K562 (cell line): ENCODE results near the gene CNTD1. TPM values are rescaled to one million over a fixed set of nuclear protein-coding genes. Genes with fewer than 3 reads are reported as not detected.

Experiments used
- EZH2 ChIP-seq: IDR thresholded peaks from 2 replicates; pipeline ENCODE4 v1.6.1; 2012; ENCODE audit warnings: low read depth, mild to moderate bottlenecking, inconsistent platforms, low read length, borderline replicate concordance
- HNRNPK ChIP-seq: fragments of 200-400 bp; formaldehyde crosslinking; IDR thresholded peaks from one replicate; pipeline ENCODE4 v1.6.1; 2018; ENCODE audit warnings: mild to moderate bottlenecking, low read depth, low read length; ENCODE audit not compliant: poor library complexity, severe bottlenecking
- RAD21 ChIP-seq, 2 experiments: fragments of 250-450 bp in 1 of 2; fragments of 450-650 bp in 1 of 2; sonication (Bioruptor Pico) in 1 of 2; formaldehyde crosslinking in 1 of 2; IDR thresholded peaks in 1 of 2; conservative IDR thresholded peaks in 1 of 2; 2 replicates each; pipeline versions ENCODE4 v1.4.0 to v1.8.0; 2020 to 2022; ENCODE audit warnings: mild to moderate bottlenecking in 2 of 2, moderate library complexity in 1 of 2
- RBM39 ChIP-seq: fragments of 200-400 bp; formaldehyde crosslinking; optimal IDR thresholded peaks from 2 replicates; pipeline ENCODE3; 2018; ENCODE audit warnings: low read depth, low read length
- polyA plus RNA-seq, 8 experiments: library from polyadenylated mRNA; depleted of rRNA in 4 of 8; stranded (reverse) in 5 of 8; unstranded in 3 of 8; fragments of >200 nt; fragmentation: Nextera tagmentation in 2 of 8; fragmentation: Illumina TruSeq in 1 of 8; extraction: Ambion mirVana in 2 of 8; extraction: Trizol in 1 of 8; gene quantifications; 2 replicates each; pipeline versions ENCODE4 v1.2.1 to v1.2.3, GENCODE V29; 2011 to 2014; ENCODE audit warnings: inconsistent platforms in 1 of 8, missing spikeins in 1 of 8
- total RNA-seq, 7 experiments: library from RNA; depleted of rRNA in 6 of 7; stranded (reverse); fragments of >200 nt in 6 of 7; fragmentation: Illumina TruSeq in 2 of 7; extraction: Trizol in 2 of 7; gene quantifications; 2 replicates each; pipeline versions ENCODE4 v1.2.1 to v1.2.3, GENCODE V29; 2011 to 2021; ENCODE audit warnings: low replicate concordance in 1 of 7
- TF ChIP-seq, protein P1 (sequence below): fragments of 450-650 bp; IDR thresholded peaks from 2 replicates; pipeline ENCODE4 v1.6.1; 2016; ENCODE audit warnings: mild to moderate bottlenecking, moderate library complexity
- TF ChIP-seq, protein P2 (sequence below): fragments of 450-650 bp; IDR thresholded peaks from 2 replicates; pipeline ENCODE4 v1.6.1; 2016

The CNTD1 gene
- total and polyA plus RNA-seq, 9 of the 15 experiments (the other 6 are each of a cell fraction or from before 2014, with no cell fraction given) = 0.12 to 0.86 (median 0.41) TPM; not detected in 1

DNA sequence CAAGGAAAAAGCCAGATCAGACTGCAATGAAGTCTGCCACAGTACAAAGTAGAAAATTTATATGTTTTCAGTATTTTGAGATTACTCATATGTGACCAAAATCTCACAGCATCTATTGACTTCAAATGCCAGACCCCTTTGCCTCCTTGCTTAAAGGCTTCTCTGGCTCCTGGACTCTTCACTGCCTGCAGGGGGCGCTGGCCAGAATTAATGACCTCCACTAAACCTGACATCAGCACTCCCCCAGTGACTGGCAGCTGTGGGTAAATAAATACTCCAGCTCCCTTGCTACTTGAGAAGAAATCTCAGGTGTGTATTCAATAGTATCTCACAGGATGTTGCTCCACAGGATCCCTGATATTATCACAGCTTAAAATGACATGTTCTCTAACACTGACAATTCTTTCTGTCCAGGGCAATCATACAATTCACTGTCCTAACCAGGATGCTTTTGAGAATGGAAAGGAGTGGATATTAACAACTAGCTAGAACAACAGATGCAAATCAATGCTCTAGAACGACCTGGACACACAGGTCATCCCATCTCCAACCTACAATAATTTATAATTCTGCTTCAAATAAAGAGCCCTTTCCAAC, 21.4 kb downstream of the CNTD1 start (continued):
- TF ChIP-seq, protein P1, sequence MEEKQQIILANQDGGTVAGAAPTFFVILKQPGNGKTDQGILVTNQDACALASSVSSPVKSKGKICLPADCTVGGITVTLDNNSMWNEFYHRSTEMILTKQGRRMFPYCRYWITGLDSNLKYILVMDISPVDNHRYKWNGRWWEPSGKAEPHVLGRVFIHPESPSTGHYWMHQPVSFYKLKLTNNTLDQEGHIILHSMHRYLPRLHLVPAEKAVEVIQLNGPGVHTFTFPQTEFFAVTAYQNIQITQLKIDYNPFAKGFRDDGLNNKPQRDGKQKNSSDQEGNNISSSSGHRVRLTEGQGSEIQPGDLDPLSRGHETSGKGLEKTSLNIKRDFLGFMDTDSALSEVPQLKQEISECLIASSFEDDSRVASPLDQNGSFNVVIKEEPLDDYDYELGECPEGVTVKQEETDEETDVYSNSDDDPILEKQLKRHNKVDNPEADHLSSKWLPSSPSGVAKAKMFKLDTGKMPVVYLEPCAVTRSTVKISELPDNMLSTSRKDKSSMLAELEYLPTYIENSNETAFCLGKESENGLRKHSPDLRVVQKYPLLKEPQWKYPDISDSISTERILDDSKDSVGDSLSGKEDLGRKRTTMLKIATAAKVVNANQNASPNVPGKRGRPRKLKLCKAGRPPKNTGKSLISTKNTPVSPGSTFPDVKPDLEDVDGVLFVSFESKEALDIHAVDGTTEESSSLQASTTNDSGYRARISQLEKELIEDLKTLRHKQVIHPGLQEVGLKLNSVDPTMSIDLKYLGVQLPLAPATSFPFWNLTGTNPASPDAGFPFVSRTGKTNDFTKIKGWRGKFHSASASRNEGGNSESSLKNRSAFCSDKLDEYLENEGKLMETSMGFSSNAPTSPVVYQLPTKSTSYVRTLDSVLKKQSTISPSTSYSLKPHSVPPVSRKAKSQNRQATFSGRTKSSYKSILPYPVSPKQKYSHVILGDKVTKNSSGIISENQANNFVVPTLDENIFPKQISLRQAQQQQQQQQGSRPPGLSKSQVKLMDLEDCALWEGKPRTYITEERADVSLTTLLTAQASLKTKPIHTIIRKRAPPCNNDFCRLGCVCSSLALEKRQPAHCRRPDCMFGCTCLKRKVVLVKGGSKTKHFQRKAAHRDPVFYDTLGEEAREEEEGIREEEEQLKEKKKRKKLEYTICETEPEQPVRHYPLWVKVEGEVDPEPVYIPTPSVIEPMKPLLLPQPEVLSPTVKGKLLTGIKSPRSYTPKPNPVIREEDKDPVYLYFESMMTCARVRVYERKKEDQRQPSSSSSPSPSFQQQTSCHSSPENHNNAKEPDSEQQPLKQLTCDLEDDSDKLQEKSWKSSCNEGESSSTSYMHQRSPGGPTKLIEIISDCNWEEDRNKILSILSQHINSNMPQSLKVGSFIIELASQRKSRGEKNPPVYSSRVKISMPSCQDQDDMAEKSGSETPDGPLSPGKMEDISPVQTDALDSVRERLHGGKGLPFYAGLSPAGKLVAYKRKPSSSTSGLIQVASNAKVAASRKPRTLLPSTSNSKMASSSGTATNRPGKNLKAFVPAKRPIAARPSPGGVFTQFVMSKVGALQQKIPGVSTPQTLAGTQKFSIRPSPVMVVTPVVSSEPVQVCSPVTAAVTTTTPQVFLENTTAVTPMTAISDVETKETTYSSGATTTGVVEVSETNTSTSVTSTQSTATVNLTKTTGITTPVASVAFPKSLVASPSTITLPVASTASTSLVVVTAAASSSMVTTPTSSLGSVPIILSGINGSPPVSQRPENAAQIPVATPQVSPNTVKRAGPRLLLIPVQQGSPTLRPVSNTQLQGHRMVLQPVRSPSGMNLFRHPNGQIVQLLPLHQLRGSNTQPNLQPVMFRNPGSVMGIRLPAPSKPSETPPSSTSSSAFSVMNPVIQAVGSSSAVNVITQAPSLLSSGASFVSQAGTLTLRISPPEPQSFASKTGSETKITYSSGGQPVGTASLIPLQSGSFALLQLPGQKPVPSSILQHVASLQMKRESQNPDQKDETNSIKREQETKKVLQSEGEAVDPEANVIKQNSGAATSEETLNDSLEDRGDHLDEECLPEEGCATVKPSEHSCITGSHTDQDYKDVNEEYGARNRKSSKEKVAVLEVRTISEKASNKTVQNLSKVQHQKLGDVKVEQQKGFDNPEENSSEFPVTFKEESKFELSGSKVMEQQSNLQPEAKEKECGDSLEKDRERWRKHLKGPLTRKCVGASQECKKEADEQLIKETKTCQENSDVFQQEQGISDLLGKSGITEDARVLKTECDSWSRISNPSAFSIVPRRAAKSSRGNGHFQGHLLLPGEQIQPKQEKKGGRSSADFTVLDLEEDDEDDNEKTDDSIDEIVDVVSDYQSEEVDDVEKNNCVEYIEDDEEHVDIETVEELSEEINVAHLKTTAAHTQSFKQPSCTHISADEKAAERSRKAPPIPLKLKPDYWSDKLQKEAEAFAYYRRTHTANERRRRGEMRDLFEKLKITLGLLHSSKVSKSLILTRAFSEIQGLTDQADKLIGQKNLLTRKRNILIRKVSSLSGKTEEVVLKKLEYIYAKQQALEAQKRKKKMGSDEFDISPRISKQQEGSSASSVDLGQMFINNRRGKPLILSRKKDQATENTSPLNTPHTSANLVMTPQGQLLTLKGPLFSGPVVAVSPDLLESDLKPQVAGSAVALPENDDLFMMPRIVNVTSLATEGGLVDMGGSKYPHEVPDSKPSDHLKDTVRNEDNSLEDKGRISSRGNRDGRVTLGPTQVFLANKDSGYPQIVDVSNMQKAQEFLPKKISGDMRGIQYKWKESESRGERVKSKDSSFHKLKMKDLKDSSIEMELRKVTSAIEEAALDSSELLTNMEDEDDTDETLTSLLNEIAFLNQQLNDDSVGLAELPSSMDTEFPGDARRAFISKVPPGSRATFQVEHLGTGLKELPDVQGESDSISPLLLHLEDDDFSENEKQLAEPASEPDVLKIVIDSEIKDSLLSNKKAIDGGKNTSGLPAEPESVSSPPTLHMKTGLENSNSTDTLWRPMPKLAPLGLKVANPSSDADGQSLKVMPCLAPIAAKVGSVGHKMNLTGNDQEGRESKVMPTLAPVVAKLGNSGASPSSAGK = no peak
- TF ChIP-seq RAD21 (CRISPR knock-in tag; conservative IDR thresholded peaks at IDR 0.05 in 1 of 2, IDR thresholded peaks at IDR 0.05 in 1 of 2) = peak in 1 of 2 experiments; percentile 42; a peak in 2 of 4 replicates
- no peak for TF ChIP-seq HNRNPK
- no peak for TF ChIP-seq EZH2
- TF ChIP-seq RBM39 = no peak
- TF ChIP-seq, protein P2, sequence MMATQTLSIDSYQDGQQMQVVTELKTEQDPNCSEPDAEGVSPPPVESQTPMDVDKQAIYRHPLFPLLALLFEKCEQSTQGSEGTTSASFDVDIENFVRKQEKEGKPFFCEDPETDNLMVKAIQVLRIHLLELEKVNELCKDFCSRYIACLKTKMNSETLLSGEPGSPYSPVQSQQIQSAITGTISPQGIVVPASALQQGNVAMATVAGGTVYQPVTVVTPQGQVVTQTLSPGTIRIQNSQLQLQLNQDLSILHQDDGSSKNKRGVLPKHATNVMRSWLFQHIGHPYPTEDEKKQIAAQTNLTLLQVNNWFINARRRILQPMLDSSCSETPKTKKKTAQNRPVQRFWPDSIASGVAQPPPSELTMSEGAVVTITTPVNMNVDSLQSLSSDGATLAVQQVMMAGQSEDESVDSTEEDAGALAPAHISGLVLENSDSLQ = peak; percentile 90
- TF ChIP-seq, all 486 proteins: peak for 13
